HG02610 (cell line): ENCODE results near the gene ADGRG4.
"Not testable (repeated sequence)": the region's sequence is repeated elsewhere in the genome, so short reads cannot be mapped to it uniquely, and the experiment has no call there.

Experiments
- ATAC-seq: cut with Tn5 transposase; IDR thresholded peaks from one replicate; pipeline ENCODE4 v1.9.1; 2021; ENCODE audit warnings: mild to moderate bottlenecking, moderate library complexity; ENCODE audit not compliant: unreplicated experiment

The ADGRG4 gene

GRCh38 chrX:136300721-136301120, at the start of gene ADGRG4:
TSS of gene ADGRG4 (plus strand) at chrX:136300963. CDS start at chrX:136308778, 7,815 bp downstream.
- ATAC-seq, result not testable (repeated sequence)

GRCh38 chrX:136251041-136251991, 49.4 kb upstream of the ADGRG4 start, which contains the start of gene MAP7D3:
TSS of gene MAP7D3 (minus strand) at chrX:136251400. CDS start at chrX:136251358, 42 bp downstream.
- ATAC-seq, result peak; percentile 84

- no peak for ATAC-seq
These were observed 45.2 kb upstream of the ADGRG4 start for GRCh38 chrX:136255541-136255940.

- no peak for ATAC-seq
These were observed 44.7 kb upstream of the ADGRG4 start for GRCh38 chrX:136256026-136256425.

- no peak for ATAC-seq
These were observed 41.8 kb upstream of the ADGRG4 start for GRCh38 chrX:136258951-136259350.

GRCh38 chrX:136259543-136259942, 41.2 kb upstream of the ADGRG4 start:
- no peak for ATAC-seq

GRCh38 chrX:136260776-136261175, 40.0 kb upstream of the ADGRG4 start:
- ATAC-seq, result no peak

- ATAC-seq, result no peak
These were observed 39.4 kb upstream of the ADGRG4 start for GRCh38 chrX:136261321-136261720.

GRCh38 chrX:136262243-136262642, 38.5 kb upstream of the ADGRG4 start:
- ATAC-seq, result no peak

- no peak for ATAC-seq
These were observed 37.9 kb upstream of the ADGRG4 start for GRCh38 chrX:136262812-136263315.

GRCh38 chrX:136266828-136267227, 33.9 kb upstream of the ADGRG4 start:
- no peak for ATAC-seq

GRCh38 chrX:136268051-136269048, 32.4 kb upstream of the ADGRG4 start:
- peak; percentile 59 for ATAC-seq

- ATAC-seq, result no peak
These were observed 30.8 kb upstream of the ADGRG4 start for GRCh38 chrX:136269921-136270320.

- no peak for ATAC-seq
These were observed 29.5 kb upstream of the ADGRG4 start for GRCh38 chrX:136271300-136271699.

- ATAC-seq, result no peak
These were observed 28.4 kb upstream of the ADGRG4 start for GRCh38 chrX:136272325-136272724.

GRCh38 chrX:136273986-136274385, 26.8 kb upstream of the ADGRG4 start:
- no peak for ATAC-seq

GRCh38 chrX:136275553-136275952, 25.2 kb upstream of the ADGRG4 start:
- no peak for ATAC-seq

GRCh38 chrX:136286375-136286774, 14.4 kb upstream of the ADGRG4 start:
- ATAC-seq, result not testable (repeated sequence)

GRCh38 chrX:136291824-136292223, 8.9 kb upstream of the ADGRG4 start:
- no peak for ATAC-seq

GRCh38 chrX:136292656-136293055, 8.1 kb upstream of the ADGRG4 start:
- no peak for ATAC-seq

- no peak for ATAC-seq
These were observed 5.4 kb upstream of the ADGRG4 start for GRCh38 chrX:136295380-136295779.
